GM08714 (cell line): ENCODE results near the gene HMGB4.
A peak's percentile ranks its signal among the peaks of the same experiment; 100 is the strongest.

ENCODE experiments used
- H3K4me3 ChIP-seq: fragments of 200-500 bp; sonication (Bioruptor generic); 2 replicates; pipeline ENCODE4 v1.5.1; 2014; ENCODE audit warnings: mild to moderate bottlenecking, low read length, inconsistent platforms
- ZNF274 ChIP-seq: IDR thresholded peaks from 2 replicates; pipeline ENCODE4 v1.6.1; 2012; ENCODE audit warnings: mild to moderate bottlenecking, low read depth, low read length

HMGB4 gene

DNA sequence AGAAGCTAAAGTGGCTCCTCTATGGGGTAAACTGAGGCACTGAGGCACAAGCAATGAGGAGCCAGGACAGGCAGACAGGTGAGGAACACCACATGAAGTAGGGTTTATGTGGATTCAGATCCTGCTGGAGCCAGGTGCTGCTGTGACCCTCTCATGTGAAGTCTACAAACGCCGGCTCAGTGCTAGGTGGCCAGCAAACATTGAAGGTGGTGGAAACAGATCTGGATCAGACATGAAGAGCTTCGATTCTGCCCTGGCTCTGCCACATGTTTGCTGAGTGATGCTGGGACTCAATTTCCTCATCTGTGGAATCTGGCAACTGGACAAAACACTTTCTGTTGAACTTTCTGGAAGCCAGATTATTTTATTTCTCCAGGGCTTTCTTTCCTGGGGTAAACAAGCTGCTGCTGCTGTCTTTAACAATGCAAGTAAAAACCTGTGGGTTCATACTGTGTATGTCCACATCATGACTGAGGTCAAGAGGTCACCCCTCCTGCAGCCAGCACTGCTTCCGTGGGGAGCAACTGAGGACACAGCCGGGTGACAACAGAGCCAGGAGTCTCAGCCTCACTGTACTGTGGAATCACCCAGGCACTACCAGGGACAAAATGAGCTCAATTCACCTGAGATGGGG, 33.3 kb downstream of the HMGB4 start:
- no peak for TF ChIP-seq ZNF274
- no peak overlapping the region for H3K4me3 ChIP-seq

DNA sequence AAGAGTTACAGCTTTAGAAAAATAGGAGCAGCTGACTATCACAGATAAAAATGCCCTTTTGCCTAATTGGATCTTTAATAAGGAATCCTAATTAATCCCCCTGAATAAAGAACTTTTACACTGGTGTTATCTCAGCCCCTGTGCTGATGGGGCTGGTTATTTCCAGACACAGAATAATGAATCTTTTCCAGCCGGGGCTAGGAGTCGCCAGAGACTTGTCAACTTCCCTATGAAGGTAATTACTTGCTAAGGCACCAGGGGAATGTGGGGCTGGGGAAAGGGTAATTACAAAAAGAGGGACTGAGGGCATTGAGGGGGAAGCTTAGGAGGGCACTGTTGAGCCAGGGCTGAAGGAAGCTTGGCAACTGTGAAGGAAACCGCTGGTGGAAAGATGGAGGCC, 34.5 kb downstream of the HMGB4 start:
- H3K4me3 ChIP-seq, result no peak overlapping the region
- TF ChIP-seq ZNF274, result no peak

DNA sequence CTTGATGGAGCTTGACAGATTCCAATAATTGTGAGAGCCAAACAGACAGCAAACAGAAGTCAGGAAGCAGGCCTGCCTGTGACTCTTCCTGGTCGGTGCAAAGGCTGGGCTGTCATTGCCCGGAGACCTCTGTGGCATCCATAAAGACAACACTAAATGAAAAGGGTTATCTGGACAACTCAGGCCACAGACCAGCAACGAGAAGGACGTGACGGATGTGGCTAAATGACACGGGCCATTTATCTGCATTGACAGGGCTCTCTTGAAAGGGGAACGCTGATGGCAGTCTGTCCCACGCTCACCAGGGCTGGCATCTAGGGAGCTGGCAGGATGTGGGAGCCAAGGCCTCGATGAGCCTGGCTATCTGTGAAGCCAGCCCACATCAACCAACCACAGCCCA, 35.0 kb downstream of the HMGB4 start:
- H3K4me3 ChIP-seq, result no peak overlapping the region
- no peak for TF ChIP-seq ZNF274

DNA sequence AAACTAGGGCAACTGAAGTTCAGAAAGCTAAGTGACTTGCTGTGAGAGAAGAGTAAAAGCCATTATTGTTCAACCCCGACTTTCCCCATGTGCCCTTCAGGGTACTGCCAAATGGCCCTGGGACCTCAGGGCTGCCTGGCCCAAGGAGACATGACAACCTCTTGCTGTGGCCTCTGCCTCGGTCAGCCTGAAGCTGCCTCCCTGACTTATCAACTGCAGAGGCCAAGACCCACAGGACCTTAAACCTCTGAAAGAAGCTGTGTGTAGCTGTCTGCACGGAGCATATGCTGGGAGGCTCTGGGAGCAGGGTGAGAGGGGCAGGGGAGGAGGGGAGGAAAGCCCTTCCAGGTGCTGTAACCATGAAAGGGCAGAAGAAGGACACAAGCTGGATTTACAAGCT, 35.9 kb downstream of the HMGB4 start:
- no peak overlapping the region for H3K4me3 ChIP-seq
- TF ChIP-seq ZNF274, result no peak

DNA sequence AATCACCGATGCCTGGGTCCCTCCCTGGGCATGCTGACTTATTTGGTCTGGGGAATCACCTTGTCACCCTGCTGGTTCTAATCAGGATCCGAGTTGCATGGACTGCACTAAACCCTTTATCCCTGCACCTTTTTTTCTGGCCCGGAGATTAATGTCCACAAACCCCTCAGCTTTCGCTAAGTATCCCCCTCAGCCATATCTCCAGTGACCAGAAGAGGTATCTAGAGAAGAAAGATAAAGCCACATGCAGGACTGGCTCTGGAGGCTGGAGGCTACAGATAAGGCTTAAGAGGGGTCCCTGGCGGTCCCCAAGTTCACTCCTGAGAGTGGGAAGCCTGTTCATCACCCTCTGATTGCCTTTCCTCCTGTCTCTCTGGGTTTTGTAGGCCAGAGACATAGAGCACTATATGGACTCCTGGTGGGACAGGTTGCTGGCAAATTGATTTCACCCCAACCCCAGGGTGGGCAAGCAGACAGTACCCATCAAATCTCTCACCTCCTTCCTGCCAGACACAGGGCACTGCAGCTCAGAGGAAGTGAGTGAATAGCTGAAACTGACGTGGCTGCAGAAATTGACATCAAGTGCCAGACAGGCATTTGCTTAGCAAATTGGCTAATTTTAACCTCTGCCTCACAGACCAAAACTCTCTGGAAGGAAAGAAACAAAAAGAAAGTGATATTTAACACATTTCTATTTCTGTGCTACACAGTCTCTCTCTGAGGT, 38.8 kb downstream of the HMGB4 start:
- TF ChIP-seq ZNF274, result no peak
- H3K4me3 ChIP-seq, result peak overlapping the region; percentile 6; the same call in 1 of the 2 replicates

DNA sequence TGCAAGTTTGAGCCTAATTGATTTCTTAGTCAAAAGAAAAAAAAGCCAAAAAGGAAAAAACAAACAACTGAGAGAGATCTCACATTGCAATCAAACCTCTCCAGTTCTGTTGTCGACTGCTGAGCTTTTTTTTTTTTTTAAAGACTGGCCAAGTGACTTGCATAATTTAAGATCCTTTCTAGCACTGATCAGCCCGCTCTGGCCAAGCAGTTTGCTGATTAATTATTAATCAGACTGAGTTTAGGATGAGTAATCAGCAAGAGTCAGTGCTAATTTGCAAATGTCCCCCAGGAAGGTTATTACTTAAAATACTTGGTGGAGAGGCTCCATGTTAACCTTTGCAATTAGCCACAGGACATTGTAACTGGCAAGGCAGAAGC, 39.3 kb downstream of the HMGB4 start:
- H3K4me3 ChIP-seq, result peak overlapping the region; percentile 63; the same call in 1 of the 2 replicates
- no peak for TF ChIP-seq ZNF274

- TF ChIP-seq ZNF274, result no peak
These were observed 41.4 kb downstream of the HMGB4 start for GRCh38 chr1:33905241-33905640.

GRCh38 chr1:33906156-33906555, 42.3 kb downstream of the HMGB4 start:
- H3K4me3 ChIP-seq, result no peak overlapping the region
- TF ChIP-seq ZNF274, result no peak

More at GRCh38 chr1:33905241-33905640, 41.4 kb downstream of the HMGB4 start:
- H3K4me3 ChIP-seq, result no peak overlapping the region

GRCh38 chr1:33908324-33908956, 44.6 kb downstream of the HMGB4 start:
- H3K4me3 ChIP-seq, result no peak overlapping the region
- no peak for TF ChIP-seq ZNF274
